AG09319 (cell line): ENCODE data around the gene PRKAR1B.

Experiments used
- DNase-seq: peaks from one replicate; pipeline ENCODE4 v3.0.0-alpha.2; 2010; ENCODE audit warnings: low read depth; ENCODE audit errors: extremely low read depth
- CTCF ChIP-seq: IDR thresholded peaks from 2 replicates; pipeline ENCODE4 v1.5.1; 2011; ENCODE audit warnings: low read depth, mild to moderate bottlenecking, inconsistent platforms, low read length, moderate library complexity

Gene PRKAR1B

GRCh38 chr7:574661-575395 is 152.3 kb downstream of the PRKAR1B start:
- no peak for TF ChIP-seq CTCF
- no peak for DNase-seq

GRCh38 chr7:573933-574381 is 153.1 kb downstream of the PRKAR1B start:
- DNase-seq: no peak
- TF ChIP-seq CTCF: no peak

- TF ChIP-seq CTCF: no peak
- no peak for DNase-seq
Measured at GRCh38 chr7:573269-573932, 153.7 kb downstream of the PRKAR1B start.

GRCh38 chr7:572416-573268 is 154.4 kb downstream of the PRKAR1B start:
- no peak for DNase-seq
- TF ChIP-seq CTCF: no peak

- TF ChIP-seq CTCF: no peak
- DNase-seq: no peak
Measured at GRCh38 chr7:571718-572415, 155.2 kb downstream of the PRKAR1B start.

- no peak for TF ChIP-seq CTCF
- no peak for DNase-seq
Measured at GRCh38 chr7:571096-571717, 155.9 kb downstream of the PRKAR1B start.
